GM21717 (cell line): ENCODE results near the gene MCM5.
A peak's percentile ranks its signal among the peaks of the same experiment; 100 is the strongest.

ENCODE experiments used
- ATAC-seq: cut with Tn5 transposase; IDR thresholded peaks from one replicate; pipeline ENCODE4 v1.9.1; 2021; ENCODE audit warnings: mild to moderate bottlenecking, moderate library complexity; ENCODE audit not compliant: unreplicated experiment

The MCM5 gene

DNA sequence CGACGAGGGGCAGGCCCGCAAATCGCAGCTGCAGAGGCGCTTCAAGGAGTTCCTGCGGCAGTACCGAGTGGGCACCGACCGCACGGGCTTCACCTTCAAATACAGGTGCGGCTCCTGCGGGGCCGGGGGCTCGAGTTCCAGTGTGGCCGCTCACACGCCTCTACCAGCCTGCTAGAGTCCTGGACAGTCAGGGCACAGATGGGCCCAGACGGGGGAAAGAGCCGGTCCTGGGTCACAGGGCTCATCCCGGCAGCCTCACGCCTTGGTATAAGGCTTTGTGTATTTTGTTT is 506 bp downstream of the MCM5 start:
- no peak for ATAC-seq

DNA sequence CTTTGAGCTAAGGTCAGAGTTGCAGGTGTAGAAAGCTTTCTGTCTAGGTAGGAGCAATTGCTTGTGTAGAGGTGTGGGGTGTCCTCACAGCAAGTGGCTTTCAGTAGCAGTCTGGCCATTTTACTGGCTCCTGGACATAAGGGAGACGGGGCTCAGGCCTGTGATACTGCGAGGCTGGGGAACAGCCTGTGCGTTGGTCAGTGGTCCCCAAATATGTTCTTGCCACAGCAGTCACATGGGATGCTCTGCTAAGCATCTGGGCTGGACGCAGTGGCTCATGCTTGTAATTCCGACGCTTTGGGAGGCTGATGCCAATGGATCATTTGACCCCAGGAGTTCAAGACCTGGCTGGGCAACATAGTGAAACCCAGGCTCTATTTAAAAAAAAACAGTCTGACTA is 1.9 kb downstream of the MCM5 start:
- ATAC-seq = no peak

DNA sequence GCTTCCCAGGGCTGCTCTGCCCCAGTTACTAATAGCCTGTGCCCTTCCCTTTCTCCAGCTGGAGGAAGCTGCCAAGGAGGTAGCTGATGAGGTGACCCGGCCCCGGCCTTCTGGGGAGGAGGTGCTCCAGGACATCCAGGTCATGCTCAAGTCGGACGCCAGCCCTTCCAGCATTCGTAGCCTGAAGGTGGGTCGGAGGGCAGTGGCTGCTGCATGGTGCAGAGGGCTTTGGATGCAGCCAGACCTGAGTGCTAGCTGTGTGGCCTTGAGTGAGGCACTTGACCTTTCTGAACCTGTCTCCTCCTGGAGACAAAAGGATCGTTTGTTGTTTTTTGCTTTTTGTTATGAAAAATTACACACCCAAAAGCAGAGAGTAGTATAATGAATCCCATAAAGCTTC is 3.4 kb downstream of the MCM5 start:
- no peak for ATAC-seq

DNA sequence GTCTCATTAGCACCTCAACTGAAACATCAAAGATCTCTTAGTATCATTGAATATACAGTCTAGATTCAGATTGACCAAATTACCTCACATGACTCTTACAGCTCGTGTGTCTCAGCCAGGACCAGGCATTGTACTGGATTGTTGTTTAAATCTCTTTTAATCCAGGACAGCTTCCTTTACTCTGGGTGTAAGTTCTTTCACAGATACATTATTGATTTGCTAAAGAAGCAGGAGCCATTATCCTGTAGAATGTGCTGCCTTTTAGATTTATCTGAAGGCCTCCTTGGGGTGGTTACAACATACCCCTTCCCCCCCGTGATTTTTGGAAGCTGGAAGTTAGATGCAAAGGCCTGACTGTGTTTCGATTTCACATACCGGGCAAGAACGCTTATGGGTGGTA is 4.2 kb downstream of the MCM5 start:
- ATAC-seq = no peak

DNA sequence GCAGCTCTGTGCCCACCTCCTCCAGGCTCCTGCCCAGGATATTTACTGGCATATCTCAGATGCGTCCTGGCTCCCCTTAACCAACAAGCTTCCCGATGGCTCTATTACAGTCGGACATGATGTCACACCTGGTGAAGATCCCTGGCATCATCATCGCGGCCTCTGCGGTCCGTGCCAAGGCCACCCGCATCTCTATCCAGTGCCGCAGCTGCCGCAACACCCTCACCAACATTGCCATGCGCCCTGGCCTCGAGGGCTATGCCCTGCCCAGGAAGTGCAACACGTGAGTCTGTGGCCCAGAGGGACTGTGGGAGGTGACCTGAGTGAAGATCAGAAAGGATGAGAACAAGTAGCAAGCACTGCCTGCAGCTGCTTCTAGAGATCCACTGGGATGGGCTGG is 6.5 kb downstream of the MCM5 start:
- ATAC-seq = no peak

DNA sequence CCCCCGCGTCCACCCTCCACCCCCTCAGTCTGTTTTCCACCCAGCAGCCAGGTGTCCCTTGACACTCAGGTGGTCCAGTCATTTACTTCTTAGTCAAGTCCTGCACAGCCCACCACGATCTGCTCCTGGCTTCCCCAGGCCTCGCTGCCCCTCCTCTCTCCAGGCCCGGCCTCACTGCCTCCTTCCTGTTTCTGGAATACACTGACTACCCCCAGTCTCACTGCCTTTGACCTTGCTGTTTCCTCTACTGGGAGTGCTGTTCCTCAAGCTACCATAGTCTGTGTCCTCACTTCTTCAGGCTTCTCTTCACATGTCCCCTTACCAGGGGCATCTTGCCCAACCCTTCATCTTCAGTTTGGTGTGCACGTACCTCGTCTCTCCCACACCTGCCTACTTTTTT is 7.4 kb downstream of the MCM5 start:
- no peak for ATAC-seq

DNA sequence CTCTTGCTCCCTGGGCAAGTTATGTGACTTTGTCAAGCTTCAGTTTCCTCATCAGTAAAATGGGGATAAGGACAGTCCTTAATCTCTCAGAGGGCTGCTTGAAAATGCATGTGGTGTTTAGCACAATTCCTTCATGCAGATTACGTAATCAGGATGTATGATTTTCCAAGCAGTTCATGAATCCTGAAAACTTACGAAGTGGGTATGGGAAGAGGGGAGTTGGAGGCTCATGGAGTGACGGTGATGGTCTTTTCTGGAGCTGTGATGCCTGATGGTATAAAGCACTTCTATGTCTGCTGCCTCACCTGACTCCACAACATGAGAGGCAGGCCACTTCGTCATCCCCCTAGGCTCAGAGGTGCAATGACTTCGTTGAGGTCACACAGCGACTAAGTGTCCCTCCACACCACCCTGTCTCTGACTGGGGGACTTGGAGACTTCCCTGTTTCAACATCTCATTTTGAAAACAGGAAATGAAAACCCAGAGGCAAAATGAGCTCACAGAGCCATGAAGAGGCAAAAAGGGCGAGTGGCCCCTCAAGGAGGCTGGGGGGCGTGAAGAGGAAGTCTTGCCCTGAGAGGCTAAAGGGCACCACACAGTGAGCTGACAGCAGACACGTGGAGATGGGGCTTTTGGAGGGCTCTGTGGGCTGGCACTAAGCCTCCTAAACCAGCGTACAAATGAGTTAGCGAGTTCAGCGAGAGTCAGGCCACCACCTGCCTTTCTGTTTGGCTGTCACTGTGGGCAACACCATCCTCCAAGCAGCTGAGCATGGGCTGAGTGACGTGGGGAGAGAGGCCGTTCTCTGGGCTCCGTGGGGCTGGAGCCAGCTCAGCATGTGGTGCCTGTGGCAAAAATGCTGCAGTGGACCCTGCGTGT is 10.1 kb downstream of the MCM5 start:
- peak; percentile 55 for ATAC-seq

DNA sequence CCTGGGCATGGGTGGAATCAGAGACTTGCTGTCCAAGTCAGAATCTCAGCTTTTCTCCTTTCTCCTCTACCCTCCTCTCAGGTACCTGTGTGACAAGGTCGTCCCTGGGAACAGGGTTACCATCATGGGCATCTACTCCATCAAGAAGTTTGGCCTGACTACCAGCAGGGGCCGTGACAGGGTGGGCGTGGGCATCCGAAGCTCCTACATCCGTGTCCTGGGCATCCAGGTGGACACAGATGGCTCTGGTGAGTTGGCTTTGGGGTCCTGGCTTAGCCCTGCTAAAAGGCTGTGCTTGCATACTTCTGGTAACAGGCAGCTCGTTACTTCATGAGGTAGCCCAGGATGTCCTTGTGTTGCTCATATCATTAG is 10.7 kb downstream of the MCM5 start:
- no peak for ATAC-seq

DNA sequence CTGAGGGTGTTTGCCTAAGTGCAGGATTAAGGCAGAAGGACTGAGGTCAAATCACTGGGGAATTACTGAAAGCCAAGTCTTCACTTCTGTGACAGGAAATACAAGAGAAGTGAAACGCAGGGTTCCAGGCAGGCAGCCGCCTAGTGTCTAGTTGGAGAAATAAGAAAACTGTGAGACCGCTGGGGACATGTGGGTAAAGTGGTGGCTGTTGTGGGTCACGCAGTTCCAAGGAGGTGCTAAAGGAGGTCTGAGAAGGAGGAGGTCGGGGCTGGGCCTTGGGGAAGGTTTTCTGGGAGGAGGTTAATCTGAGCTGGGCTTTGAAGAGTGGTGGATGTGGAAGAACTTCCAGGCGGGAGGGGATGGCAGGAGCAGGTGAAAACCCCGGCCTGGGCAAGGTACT is 11.2 kb downstream of the MCM5 start:
- no peak for ATAC-seq

DNA sequence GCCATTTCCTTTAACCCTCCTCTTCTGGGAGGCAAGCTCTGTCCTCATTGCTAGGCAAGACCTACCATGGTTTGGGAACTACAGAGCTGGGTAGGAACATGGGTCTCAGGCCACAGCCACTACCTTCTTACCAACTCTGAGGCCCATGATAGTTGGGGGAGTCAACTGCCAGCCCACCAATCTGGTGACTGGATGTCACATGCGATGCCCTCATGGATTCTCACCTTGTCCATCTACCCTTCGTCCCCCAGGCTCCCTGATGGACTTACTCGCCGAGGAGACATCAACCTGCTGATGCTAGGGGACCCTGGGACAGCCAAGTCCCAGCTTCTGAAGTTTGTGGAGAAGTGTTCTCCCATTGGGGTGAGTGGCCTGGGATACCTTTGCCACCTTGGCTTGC is 13.7 kb downstream of the MCM5 start:
- ATAC-seq = no peak

DNA sequence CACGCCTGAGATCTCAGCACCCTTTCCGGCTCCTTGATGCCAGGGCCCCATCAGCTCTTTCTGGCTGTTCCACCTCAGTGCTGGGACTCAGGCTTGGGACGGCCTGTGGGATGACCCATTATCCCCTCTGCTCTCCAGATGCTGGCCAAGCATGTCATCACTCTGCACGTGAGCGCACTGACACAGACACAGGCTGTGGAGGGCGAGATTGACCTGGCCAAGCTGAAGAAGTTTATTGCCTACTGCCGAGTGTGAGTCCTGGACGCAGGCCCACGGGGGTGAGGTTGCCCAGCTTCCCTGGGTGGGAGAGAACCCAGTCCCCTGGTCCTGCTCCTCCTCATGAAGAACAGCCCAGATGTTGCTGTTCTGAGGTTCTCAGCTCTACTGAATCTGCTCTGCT is 17.7 kb downstream of the MCM5 start:
- ATAC-seq = no peak

DNA sequence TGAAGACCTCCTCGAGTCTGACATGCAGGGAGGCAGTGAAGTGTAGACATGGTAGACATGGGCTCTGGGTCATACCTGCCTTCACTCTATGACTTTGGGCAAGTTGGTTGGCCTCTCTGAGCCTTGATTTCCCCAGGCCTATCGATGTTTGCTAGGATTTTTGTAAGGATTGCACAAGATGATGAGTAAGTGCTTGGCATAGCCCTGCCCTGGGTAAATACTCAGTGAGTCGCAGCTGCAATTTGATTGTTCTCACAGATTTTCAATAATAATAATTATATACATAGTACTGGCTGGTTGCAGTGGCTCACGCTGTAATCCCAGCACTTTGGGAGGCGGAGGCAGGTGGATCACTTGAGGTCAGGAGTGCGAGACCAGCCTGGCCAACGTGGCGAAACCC is 18.1 kb downstream of the MCM5 start:
- ATAC-seq = no peak

DNA sequence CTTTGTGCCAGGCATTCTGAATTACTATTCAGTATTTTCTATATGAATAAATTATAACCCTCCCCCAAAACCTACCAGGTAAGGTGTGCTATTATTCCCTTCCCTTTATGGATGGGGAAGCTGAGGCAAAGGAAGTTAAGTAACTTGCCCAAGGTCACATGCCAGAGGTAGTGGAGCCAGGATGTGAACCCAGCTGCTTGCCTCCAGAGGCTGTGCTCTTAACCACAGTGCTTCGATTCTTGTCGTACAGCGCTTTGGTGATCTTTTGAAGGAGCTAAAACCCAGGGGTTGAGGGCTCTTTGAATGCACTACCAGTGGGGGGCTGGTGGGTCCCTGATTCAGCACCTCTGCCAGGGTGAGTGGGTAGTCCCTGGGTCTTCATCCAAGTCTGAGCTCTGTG is 18.8 kb downstream of the MCM5 start:
- no peak for ATAC-seq

DNA sequence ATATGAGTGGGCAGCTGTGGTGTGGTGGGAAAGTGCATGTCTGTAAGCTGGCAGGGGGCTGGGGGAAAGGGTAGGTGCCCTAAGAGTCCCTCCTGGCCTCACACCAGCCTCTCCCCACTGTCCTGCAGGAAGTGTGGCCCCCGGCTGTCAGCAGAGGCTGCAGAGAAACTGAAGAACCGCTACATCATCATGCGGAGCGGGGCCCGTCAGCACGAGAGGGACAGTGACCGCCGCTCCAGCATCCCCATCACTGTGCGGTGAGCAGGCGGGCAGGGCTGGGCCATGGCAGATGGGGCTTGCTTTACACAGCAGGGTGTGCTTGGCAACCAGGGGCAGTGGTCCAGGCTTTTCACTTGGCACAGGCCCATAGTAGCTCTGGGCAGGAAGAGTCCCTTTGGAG is 19.8 kb downstream of the MCM5 start:
- ATAC-seq = no peak

DNA sequence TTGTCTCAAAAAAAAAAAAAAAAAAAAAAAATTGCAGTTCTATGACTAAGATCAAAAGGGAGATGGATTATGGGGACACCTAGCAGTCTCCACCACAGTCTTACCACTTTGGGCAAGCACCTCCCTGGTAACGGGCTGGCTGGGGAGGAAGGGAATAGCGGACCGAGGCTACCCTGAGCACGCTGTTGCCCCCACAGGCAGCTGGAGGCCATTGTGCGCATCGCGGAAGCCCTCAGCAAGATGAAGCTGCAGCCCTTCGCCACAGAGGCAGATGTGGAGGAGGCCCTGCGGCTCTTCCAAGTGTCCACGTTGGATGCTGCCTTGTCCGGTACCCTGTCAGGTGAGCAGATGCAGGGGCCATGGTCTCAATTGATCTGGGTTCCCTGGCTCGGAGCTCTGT is 21.2 kb downstream of the MCM5 start:
- ATAC-seq = no peak

DNA sequence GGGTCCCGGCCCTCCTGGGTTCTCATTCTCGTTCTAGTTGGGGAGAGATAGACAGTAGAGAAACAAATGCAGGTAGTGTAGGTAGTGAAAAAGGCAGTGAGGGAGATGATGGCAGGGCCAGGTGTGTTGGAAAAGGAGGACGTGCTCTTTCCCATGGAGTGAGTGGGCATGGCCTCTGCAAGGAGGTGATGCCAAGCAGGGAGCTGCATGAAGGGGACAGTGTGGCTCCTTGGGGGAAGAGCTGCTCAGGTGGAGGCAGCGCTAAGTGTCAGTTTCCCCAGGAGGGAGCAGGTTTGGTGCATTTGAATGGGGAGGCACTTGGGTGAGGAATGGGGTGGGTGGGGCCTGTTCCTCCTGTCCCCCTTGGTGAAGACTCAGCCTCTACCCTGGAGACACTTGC is 22.2 kb downstream of the MCM5 start:
- no peak for ATAC-seq

DNA sequence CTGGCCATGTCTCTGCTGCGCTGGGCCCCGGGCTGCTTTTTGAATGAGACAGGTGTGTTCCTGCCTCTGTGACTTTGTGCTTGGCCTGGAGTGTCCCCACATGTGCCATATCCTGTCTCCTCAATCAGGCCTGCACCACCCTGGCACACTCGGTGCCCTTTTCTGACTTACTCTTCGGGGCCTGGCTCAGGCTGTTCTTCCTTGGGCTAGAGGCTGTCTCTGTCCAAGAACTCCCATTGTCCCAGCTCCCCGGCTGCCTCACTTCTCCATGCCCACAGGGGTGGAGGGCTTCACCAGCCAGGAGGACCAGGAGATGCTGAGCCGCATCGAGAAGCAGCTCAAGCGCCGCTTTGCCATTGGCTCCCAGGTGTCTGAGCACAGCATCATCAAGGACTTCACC is 23.0 kb downstream of the MCM5 start:
- ATAC-seq = no peak

DNA sequence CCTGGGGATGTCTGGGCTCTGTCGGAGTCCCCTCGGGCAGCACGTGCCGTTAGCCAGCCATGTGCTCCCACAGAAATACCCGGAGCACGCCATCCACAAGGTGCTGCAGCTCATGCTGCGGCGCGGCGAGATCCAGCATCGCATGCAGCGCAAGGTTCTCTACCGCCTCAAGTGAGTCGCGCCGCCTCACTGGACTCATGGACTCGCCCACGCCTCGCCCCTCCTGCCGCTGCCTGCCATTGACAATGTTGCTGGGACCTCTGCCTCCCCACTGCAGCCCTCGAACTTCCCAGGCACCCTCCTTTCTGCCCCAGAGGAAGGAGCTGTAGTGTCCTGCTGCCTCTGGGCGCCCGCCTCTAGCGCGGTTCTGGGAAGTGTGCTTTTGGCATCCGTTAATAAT is 24.1 kb downstream of the MCM5 start:
- ATAC-seq = no peak

DNA sequence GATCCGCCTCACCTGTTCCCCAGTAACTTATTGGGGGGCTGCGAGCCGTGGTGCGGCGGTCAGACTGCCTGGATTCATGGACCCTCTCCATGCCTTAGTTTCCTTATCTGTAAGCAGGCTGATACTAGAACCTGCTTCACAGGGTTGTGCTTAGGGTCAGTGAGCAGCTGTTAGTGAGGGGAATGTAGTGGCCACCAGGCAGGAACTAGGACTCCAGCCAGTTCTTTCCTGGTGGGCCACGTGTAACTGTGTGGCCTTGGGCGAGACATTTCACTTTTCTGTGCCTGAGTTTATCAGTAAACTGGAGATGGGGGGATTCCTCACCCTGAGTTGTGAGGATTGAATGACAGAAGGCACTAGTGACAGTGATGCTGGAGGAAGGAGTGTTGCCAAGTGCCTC is 24.8 kb downstream of the MCM5 start:
- ATAC-seq = no peak

DNA sequence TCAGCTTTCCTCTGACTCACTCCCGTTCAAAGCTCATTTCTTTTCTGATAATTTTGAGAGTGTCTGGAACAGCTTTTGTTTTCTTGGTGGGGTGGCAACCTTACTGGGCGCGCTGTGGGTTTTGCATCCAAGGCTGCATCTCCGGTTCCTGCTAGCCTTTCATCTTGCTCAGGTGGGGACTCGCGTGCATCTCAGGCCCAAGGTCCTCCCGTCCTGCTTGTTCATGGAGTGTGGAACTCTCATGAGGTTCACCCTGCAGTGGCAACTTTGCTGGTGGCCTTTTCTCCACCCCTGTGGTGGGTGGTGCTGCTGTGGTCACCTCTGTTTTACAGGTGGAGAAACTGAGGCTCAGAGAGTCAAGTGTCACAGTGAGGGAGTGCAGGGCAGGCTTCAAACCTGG is 25.6 kb downstream of the MCM5 start:
- no peak for ATAC-seq

DNA sequence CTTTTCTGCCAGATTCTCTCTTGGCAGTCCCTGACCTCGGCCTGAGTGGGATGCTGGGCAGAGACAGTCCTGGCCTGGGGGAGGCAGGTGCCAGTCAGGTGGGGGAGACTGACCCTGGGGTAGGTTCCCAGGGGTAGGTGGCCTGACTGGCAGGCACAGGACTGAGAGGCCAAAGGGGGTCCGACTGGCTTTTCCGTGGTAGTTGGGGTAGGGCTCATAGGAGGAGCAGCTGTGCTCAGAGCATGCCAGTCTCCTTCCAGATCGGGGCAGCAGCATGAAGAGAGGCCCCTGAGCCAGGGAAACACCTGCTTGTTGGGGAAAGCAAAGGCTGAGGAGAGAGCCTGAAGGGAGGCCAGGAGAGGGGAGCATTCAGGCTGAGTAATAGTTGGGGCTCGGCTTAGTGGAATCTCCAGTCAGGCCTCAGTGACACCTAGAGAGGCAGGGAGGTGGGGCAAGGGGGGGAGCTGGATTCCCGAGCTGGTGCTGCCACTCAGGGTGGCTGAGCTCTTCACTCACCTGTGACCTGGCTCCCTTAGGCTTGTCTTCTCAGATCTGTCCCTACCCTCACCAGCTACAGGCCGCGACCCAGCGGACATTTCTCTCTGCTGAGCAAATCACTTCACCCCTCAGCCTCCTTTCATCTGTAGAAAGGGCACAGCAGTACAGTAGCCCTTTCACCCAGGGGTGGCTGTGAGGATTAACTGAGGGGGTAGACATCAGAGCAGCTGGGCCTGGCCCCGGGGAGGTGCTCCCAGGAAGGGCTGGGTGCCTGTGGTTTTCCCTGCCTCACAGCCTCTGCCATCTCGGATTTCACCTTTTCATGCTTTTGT is 26.2 kb downstream of the MCM5 start:
- ATAC-seq = no peak

DNA sequence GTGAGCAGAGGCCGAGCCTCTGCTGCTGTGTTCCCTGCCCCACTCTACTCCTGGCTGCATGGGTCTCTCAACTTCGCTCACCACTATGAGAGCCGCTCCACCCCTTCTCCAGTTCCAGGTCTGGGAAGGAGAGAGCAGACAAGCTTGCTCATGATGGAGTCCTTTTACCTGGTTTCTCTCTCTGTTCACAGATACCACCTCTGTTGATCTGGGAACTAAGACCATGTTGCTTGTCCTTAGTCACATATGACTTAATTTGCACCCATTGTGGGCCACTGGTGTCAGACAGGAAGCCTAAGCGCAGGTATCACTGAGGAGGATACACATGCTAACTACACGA is 26.8 kb downstream of the MCM5 start:
- ATAC-seq = no peak

DNA sequence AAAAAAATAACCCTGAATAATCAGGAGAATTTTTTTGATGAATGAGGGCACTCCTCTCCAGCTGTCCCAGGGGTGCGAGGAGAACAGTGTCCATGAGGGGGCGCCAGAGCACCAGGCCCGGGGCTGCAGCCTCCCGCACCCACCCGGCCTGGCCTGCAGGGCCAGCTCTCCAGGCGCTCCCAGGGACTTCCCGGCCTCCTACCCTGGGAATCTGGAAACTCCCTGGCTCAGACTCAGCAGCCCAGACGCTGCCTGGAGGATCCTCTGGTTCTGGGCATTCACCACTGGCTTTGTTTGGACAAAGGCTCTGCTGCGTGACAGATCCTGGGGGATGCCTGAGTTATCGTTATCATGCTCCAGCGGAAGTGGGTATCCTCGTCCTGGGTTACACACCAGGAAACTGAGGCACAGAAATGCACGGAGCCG is 31.0 kb downstream of the MCM5 start:
- no peak for ATAC-seq
